Loucy (cell line): ENCODE measurements around the gene CACUL1.

Experiments used
- H2AFZ ChIP-seq: fragments of 200-600 bp; sonication (generic); 2 replicates; pipeline ENCODE4 v1.6.0; 2016; ENCODE audit warnings: antibody characterized with exemption, mild to moderate bottlenecking, low read length, moderate library complexity
- H3F3A ChIP-seq: fragments of 200-600 bp; 2 replicates; pipeline ENCODE4 v1.6.0; 2016; ENCODE audit warnings: antibody characterized with exemption, low read depth, mild to moderate bottlenecking
- H3K27me3 ChIP-seq: fragments of 200-600 bp; sonication (generic); 2 replicates; pipeline ENCODE4 v1.6.1; 2014; ENCODE audit warnings: low read length, mild to moderate bottlenecking; ENCODE audit not compliant: insufficient read depth, poor library complexity, severe bottlenecking
- H3K36me3 ChIP-seq: fragments of 200-600 bp; sonication (generic); 2 replicates; pipeline ENCODE4 v1.6.1; 2016; ENCODE audit warnings: low read length; ENCODE audit not compliant: insufficient read depth
- H3K4me1 ChIP-seq: fragments of 200-600 bp; sonication (generic); 2 replicates; pipeline ENCODE4 v1.5.1; 2014; ENCODE audit warnings: low read length, mild to moderate bottlenecking; ENCODE audit not compliant: insufficient read depth, poor library complexity, severe bottlenecking
- H3K4me2 ChIP-seq: fragments of 200-600 bp; sonication (generic); 2 replicates; pipeline ENCODE4 v1.6.0; 2014; ENCODE audit warnings: antibody characterized with exemption, low read length, low read depth, mild to moderate bottlenecking; ENCODE audit not compliant: poor library complexity, severe bottlenecking
- H3K4me3 ChIP-seq: fragments of 200-600 bp; sonication (generic); 2 replicates; pipeline ENCODE4 v1.5.1; 2014; ENCODE audit warnings: low read length, mild to moderate bottlenecking, mixed read lengths; ENCODE audit not compliant: poor library complexity, severe bottlenecking
- H3K79me2 ChIP-seq: fragments of 200-600 bp; sonication (generic); 2 replicates; pipeline ENCODE4 v1.6.1; 2014; ENCODE audit warnings: low read length; ENCODE audit not compliant: insufficient read depth
- H3K9ac ChIP-seq: fragments of 200-600 bp; sonication (generic); 2 replicates; pipeline ENCODE4 v1.6.0; 2014; ENCODE audit warnings: mild to moderate bottlenecking, low read depth, low read length, moderate library complexity; ENCODE audit not compliant: poor library complexity, severe bottlenecking
- H3K9me2 ChIP-seq: fragments of 200-600 bp; sonication (generic); replicated peaks from 2 replicates; pipeline ENCODE4 v1.6.1; 2016; ENCODE audit warnings: low read depth, low read length, mixed read lengths
- H3K9me3 ChIP-seq: fragments of 200-600 bp; sonication (generic); 2 replicates; pipeline ENCODE4 v1.6.1; 2014; ENCODE audit warnings: mild to moderate bottlenecking, antibody characterized with exemption, low read length, low read depth; ENCODE audit not compliant: insufficient read depth
- H4K20me1 ChIP-seq: fragments of 200-600 bp; sonication (generic); 2 replicates; pipeline ENCODE4 v1.6.0; 2014; ENCODE audit warnings: antibody characterized with exemption, low read length, mild to moderate bottlenecking; ENCODE audit not compliant: insufficient read depth, poor library complexity, severe bottlenecking
- CTCF ChIP-seq: fragments of 200-600 bp; sonication (generic); conservative IDR thresholded peaks from 2 replicates; pipeline ENCODE4 v1.5.1; 2014; ENCODE audit warnings: mild to moderate bottlenecking, antibody characterized with exemption, low read length
- EZH2phosphoT487 ChIP-seq: fragments of 200-600 bp; IDR thresholded peaks from 2 replicates; pipeline ENCODE4 v1.6.1; 2018; ENCODE audit warnings: antibody characterized with exemption, mild to moderate bottlenecking, moderate library complexity, borderline replicate concordance

CACUL1 gene

GRCh38 chr10:118694848-118695247 lies 59.9 kb downstream of the CACUL1 start:
- Histone ChIP-seq H3K9ac (no peak overlapping the region), H3F3A (0 out of 2 replicates have a peak, but pooled peaks cover 5% of the 10 kb centered on the region), H3K79me2 (peaks cover 4% of the 10 kb centered on the region; the same call in 1 of the 2 replicates), H3K36me3 (peaks cover 41% of the 10 kb centered on the region; the same call in 1 of the 2 replicates), H3K4me2 (no peak overlapping the region), H3K4me3 (no peak overlapping the region), H4K20me1 (peaks cover 3% of the 10 kb centered on the region), H3K9me3 (no peaks in the 10 kb centered on the region), H3K27me3 (no peaks in the 10 kb centered on the region), H2AFZ (no peak overlapping the region), H3K9me2 (no peaks in the 10 kb centered on the region), H3K4me1 (peaks cover 20% of the 10 kb centered on the region)
- TF ChIP-seq CTCF (no peak), EZH2phosphoT487 (no peak)

GRCh38 chr10:118692872-118693271 lies 61.9 kb downstream of the CACUL1 start:
- Histone ChIP-seq H3K4me3 (no peak overlapping the region), H3F3A (no peaks in the 10 kb centered on the region), H3K27me3 (no peaks in the 10 kb centered on the region), H3K79me2 (peaks cover 4% of the 10 kb centered on the region; the same call in 1 of the 2 replicates), H3K36me3 (peaks cover 59% of the 10 kb centered on the region; the same call in 1 of the 2 replicates), H3K9me2 (no peaks in the 10 kb centered on the region), H2AFZ (no peak overlapping the region), H3K4me1 (peaks cover 16% of the 10 kb centered on the region), H3K9ac (no peak overlapping the region), H3K9me3 (no peaks in the 10 kb centered on the region), H3K4me2 (no peak overlapping the region), H4K20me1 (peaks cover 7% of the 10 kb centered on the region)
- TF ChIP-seq CTCF: no peak
- TF ChIP-seq EZH2phosphoT487: no peak

GRCh38 chr10:118689070-118689858 lies 65.5 kb downstream of the CACUL1 start:
- Histone ChIP-seq H3K36me3 (peaks cover 84% of the 10 kb centered on the region), H3F3A (no peaks in the 10 kb centered on the region), H3K79me2 (no peaks in the 10 kb centered on the region), H3K9me2 (no peaks in the 10 kb centered on the region), H3K4me1 (peaks cover 7% of the 10 kb centered on the region), H3K9ac (no peak overlapping the region), H3K4me3 (no peak overlapping the region), H2AFZ (no peak overlapping the region), H4K20me1 (peaks cover 4% of the 10 kb centered on the region), H3K4me2 (peak overlapping the region; percentile 5), H3K9me3 (no peaks in the 10 kb centered on the region), H3K27me3 (no peaks in the 10 kb centered on the region)
- no peak for TF ChIP-seq EZH2phosphoT487
- TF ChIP-seq CTCF: no peak
